SK-N-SH (cell line): Measurements from ENCODE around the gene GNL2. TPM values are rescaled to one million over a fixed set of nuclear protein-coding genes. Genes with fewer than 3 reads are reported as not detected.

Source experiments
- CTCF ChIA-PET: fragments of 300-600, 350-600 bp; formaldehyde crosslinking; extraction: SDS; loops from one replicate; lab custom pipeline; 2021; lab: Yijun Ruan, JAX
- POLR2A ChIA-PET: fragments of 350-600 bp; sonication (Branson Sonifier 250); formaldehyde crosslinking; extraction: SDS; loops from one replicate; lab custom pipeline; 2020; ENCODE audit warnings: antibody characterized with exemption, inconsistent platforms; lab: Yijun Ruan, JAX
- DNase-seq: peaks from one replicate; pipeline ENCODE4 v3.0.0; 2012
- H2AFZ ChIP-seq: fragments of 200-600 bp; sonication (generic); 2 replicates; pipeline ENCODE4 v1.8.1; 2016; ENCODE audit warnings: antibody characterized with exemption, mild to moderate bottlenecking, low read depth
- H3F3A ChIP-seq: fragments of 200-600 bp; sonication (generic); replicated peaks from 2 replicates; pipeline ENCODE3; 2016; ENCODE audit warnings: antibody characterized with exemption, mild to moderate bottlenecking; ENCODE audit not compliant: insufficient read depth
- H3K27ac ChIP-seq, 2 experiments: fragments of 200-500 bp in 1 of 2; fragments of 200-600 bp in 1 of 2; sonication (Bioruptor generic) in 1 of 2; sonication (generic), shearing (Covaris generic) in 1 of 2; 2 replicates each; pipeline versions ENCODE4 v1.5.1 to v1.6.1; 2014 to 2016; ENCODE audit warnings: low read depth in 2 of 2, inconsistent platforms in 1 of 2, low read length in 1 of 2, mild to moderate bottlenecking in 1 of 2, mixed read lengths in 1 of 2
- H3K27me3 ChIP-seq: fragments of 200-600 bp; sonication (generic), shearing (Covaris generic); 2 replicates; pipeline ENCODE4 v1.6.1; 2016; ENCODE audit warnings: mixed run types; ENCODE audit not compliant: insufficient read depth
- H3K36me3 ChIP-seq, 2 experiments: fragments of 200-500 bp in 1 of 2; fragments of 200-600 bp in 1 of 2; sonication (Bioruptor generic) in 1 of 2; sonication (generic) in 1 of 2; replicated peaks in 1 of 2; 2 replicates each; pipeline versions ENCODE3 to v1.5.1; 2014 to 2016; ENCODE audit warnings: low read length in 1 of 2, mild to moderate bottlenecking in 1 of 2; ENCODE audit not compliant: insufficient read depth in 2 of 2, control insufficient read depth in 1 of 2
- H3K4me1 ChIP-seq, 2 experiments: fragments of 200-500 bp in 1 of 2; fragments of 200-600 bp in 1 of 2; sonication (Bioruptor generic) in 1 of 2; sonication (generic), shearing (Covaris generic) in 1 of 2; 2 replicates each; pipeline versions ENCODE4 v1.5.1 to v1.6.1; 2014 to 2016; ENCODE audit warnings: low read depth in 1 of 2, low read length in 1 of 2, mixed run types in 1 of 2; ENCODE audit not compliant: insufficient read depth in 2 of 2, control insufficient read depth in 1 of 2
- H3K4me2 ChIP-seq: fragments of 200-600 bp; sonication (generic), shearing (Covaris generic); 2 replicates; pipeline ENCODE4 v1.6.1; 2017; ENCODE audit warnings: mixed run types
- H3K4me3 ChIP-seq, 2 experiments: fragments of 200-500 bp in 1 of 2; fragments of 200-600 bp in 1 of 2; sonication (Bioruptor generic) in 1 of 2; sonication (generic), shearing (Covaris generic) in 1 of 2; 2 replicates each; pipeline versions ENCODE4 v1.5.1 to v1.8.1; 2014 to 2016; ENCODE audit warnings: low read depth in 2 of 2, inconsistent platforms in 1 of 2, low read length in 1 of 2, mild to moderate bottlenecking in 1 of 2, mixed read lengths in 1 of 2, moderate library complexity in 1 of 2
- H3K79me2 ChIP-seq: fragments of 200-600 bp; sonication (generic); 2 replicates; pipeline ENCODE4 v1.8.1; 2017; ENCODE audit warnings: mild to moderate bottlenecking; ENCODE audit not compliant: insufficient read depth
- H3K9ac ChIP-seq: fragments of 200-600 bp; sonication (generic); 2 replicates; pipeline ENCODE4 v1.6.1; 2017; ENCODE audit warnings: mixed run types
- H3K9me2 ChIP-seq: fragments of 200-600 bp; sonication (generic); 2 replicates; pipeline ENCODE4 v1.6.1; 2017; ENCODE audit warnings: mixed run types
- H3K9me3 ChIP-seq: fragments of 200-600 bp; sonication (generic); 2 replicates; pipeline ENCODE4 v1.6.1; 2017; ENCODE audit warnings: mixed run types, mild to moderate bottlenecking, moderate library complexity
- H4K20me1 ChIP-seq: fragments of 200-600 bp; sonication (generic); 2 replicates; pipeline ENCODE4 v1.6.1; 2017; ENCODE audit warnings: mild to moderate bottlenecking, mixed run types; ENCODE audit not compliant: insufficient read depth
- ELF1 ChIP-seq: IDR thresholded peaks from 2 replicates; pipeline ENCODE4 v1.4.0; 2012
- EP300 ChIP-seq, 2 experiments: IDR thresholded peaks; 2 replicates each; pipeline versions ENCODE4 v1.4.0 to v1.6.1; 2012; ENCODE audit warnings: borderline replicate concordance in 1 of 2, low read depth in 1 of 2, low read length in 1 of 2
- FOSL2 ChIP-seq: IDR thresholded peaks from 2 replicates; pipeline ENCODE4 v1.4.0; 2012; ENCODE audit warnings: low read depth, mild to moderate bottlenecking, moderate library complexity, borderline replicate concordance
- FOXM1 ChIP-seq: IDR thresholded peaks from 2 replicates; pipeline ENCODE4 v1.4.0; 2012; ENCODE audit warnings: low read depth, mild to moderate bottlenecking
- JUND ChIP-seq: IDR thresholded peaks from 2 replicates; pipeline ENCODE4 v1.4.0; 2012
- MEF2A ChIP-seq: IDR thresholded peaks from 2 replicates; pipeline ENCODE4 v1.4.0; 2012; ENCODE audit warnings: low read depth, borderline replicate concordance
- NFIC ChIP-seq: IDR thresholded peaks from 2 replicates; pipeline ENCODE4 v1.4.0; 2012; ENCODE audit warnings: borderline replicate concordance
- PBX3 ChIP-seq: IDR thresholded peaks from 2 replicates; pipeline ENCODE4; 2012
- POLR2AphosphoS5 ChIP-seq: IDR thresholded peaks from 2 replicates; pipeline ENCODE4 v1.6.1; 2012; ENCODE audit warnings: low read depth, low read length
- REST ChIP-seq: IDR thresholded peaks from 2 replicates; pipeline ENCODE4 v1.6.1; 2012; ENCODE audit warnings: mild to moderate bottlenecking, low read depth, low read length, moderate library complexity
- RFX5 ChIP-seq: IDR thresholded peaks from 2 replicates; pipeline ENCODE4 v1.6.1; 2012; ENCODE audit warnings: mild to moderate bottlenecking, improper control_type of control experiment, low read length
- RXRA ChIP-seq: IDR thresholded peaks from 2 replicates; pipeline ENCODE4 v1.4.0; 2012; ENCODE audit warnings: low read depth, mild to moderate bottlenecking, borderline replicate concordance
- SMC3 ChIP-seq: IDR thresholded peaks from 2 replicates; pipeline ENCODE4 v1.6.1; 2012; ENCODE audit warnings: low read depth, low read length, improper control_type of control experiment
- TCF12 ChIP-seq: IDR thresholded peaks from 2 replicates; pipeline ENCODE4 v1.4.0; 2012
- TEAD4 ChIP-seq: IDR thresholded peaks from 2 replicates; pipeline ENCODE4 v1.4.0; 2012; ENCODE audit warnings: mild to moderate bottlenecking, borderline replicate concordance; ENCODE audit not compliant: insufficient read depth
- WGBS: methylation state at CpG from one replicate; pipeline ENCODE4 v1.1.6; 2017; ENCODE audit warnings: low lambda C conversion rate; 5-methylcytosine and 5-hydroxymethylcytosine counted together
- polyA plus RNA-seq, 3 experiments: library from polyadenylated mRNA; depleted of rRNA; stranded (reverse); fragments of >200 nt; gene quantifications; 2 replicates each; pipeline ENCODE4 v1.2.3, GENCODE V29; 2012
- small RNA-seq, 7 experiments: library from RNA; depleted of rRNA; stranded (forward); fragments of <200 nt; gene quantifications; one replicate each; pipeline ENCODE3, GENCODE V24; 2012
- TF ChIP-seq, protein P1 (sequence below): IDR thresholded peaks from 2 replicates; pipeline ENCODE4 v1.4.0; 2012; ENCODE audit warnings: low read depth, borderline replicate concordance

GNL2 gene
- polyA plus RNA-seq, 1 of the 3 experiments (the other 2 are of a cell fraction) = 37.6 TPM

DNA sequence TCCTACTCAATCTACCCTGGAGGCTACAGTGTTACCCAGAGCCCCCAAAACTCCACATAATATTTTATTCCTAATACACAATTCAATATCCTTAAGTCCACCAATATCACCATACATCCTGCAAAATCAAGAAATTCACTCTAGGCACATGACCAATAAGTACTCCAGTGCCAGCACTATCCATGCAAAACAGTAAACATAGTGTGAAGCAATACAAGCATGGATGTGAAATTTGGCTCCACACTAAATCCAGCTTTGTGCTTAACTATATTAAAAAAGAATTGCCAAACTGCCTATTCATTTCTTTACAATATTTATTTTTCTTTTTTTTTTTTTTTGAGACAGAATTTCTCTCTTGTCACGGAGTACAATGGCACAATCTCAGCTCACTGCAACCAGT is 78.2 kb downstream of the GNL2 start:
- Histone ChIP-seq H3K27ac (no peak overlapping the region), H3K4me1 (peaks cover 0 to 15% of the 10 kb centered on the region in 2 experiments; a peak in 1 of 4 replicates), H3K9me3 (no peaks in the 10 kb centered on the region), H3F3A (no peaks in the 10 kb centered on the region), H3K27me3 (no peaks in the 10 kb centered on the region), H4K20me1 (peaks cover 7% of the 10 kb centered on the region; the same call in 1 of the 2 replicates), H2AFZ (no peak overlapping the region), H3K79me2 (peaks cover 20% of the 10 kb centered on the region), H3K36me3 (peaks cover under 1 to 8% of the 10 kb centered on the region in 2 experiments), H3K9ac (no peak overlapping the region), H3K4me2 (no peak overlapping the region), H3K4me3 (no peak overlapping the region), H3K9me2 (no peaks in the 10 kb centered on the region)
- TF ChIP-seq FOSL2 (no peak), NFIC (no peak), FOXM1 (no peak), MEF2A (no peak), JUND (no peak), PBX3 (no peak), ELF1 (no peak), TEAD4 (no peak), POLR2AphosphoS5 (no peak), EP300 (IDR thresholded peaks at IDR 0.05; ENCODE audit: borderline replicate concordance in 1 of 2, low read depth in 1 of 2, low read length in 1 of 2) (no peak), REST (no peak), RXRA (no peak), RFX5 (no peak), SMC3 (no peak), TCF12 (no peak)
- TF ChIP-seq, protein P1, sequence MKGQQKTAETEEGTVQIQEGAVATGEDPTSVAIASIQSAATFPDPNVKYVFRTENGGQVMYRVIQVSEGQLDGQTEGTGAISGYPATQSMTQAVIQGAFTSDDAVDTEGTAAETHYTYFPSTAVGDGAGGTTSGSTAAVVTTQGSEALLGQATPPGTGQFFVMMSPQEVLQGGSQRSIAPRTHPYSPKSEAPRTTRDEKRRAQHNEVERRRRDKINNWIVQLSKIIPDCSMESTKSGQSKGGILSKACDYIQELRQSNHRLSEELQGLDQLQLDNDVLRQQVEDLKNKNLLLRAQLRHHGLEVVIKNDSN = no peak
- 93% methylated on average over 1 of the region's 1 CpG for WGBS
- ChIA-PET POLR2A (no interaction called here), CTCF (no interaction called here)
- DNase-seq = no peak

Small RNA genes lying within 50 kb of the gene (small RNA-seq; reads per million reads assigned to genes)
- 0 reads per million in 7 experiments for gene AL034379.1

Other genes with a start within 250 kb of the GNL2 start
- 7.4 and 8.9 TPM in 2 replicates for gene ZC3H12A, start 121.4 kb downstream of the GNL2 start, polyA plus RNA-seq (2012; rRNA removed)
- 47.2 and 60.5 TPM in 2 replicates for gene MEAF6, start 81.2 kb downstream of the GNL2 start, polyA plus RNA-seq (2012; rRNA removed)
- 8.4 and 10.2 TPM in 2 replicates for gene SNIP1, start 41.6 kb downstream of the GNL2 start, polyA plus RNA-seq (2012; rRNA removed)
- 16.5 and 17.4 TPM in 2 replicates for gene DNALI1, start 39.0 kb downstream of the GNL2 start, polyA plus RNA-seq (2012; rRNA removed)
- 0.03 TPM in 1 of 2 replicates, not detected in the other for gene RSPO1, start 39.0 kb upstream of the GNL2 start, polyA plus RNA-seq (2012; rRNA removed)
- gene CDCA8, start 96.6 kb upstream of the GNL2 start, polyA plus RNA-seq (2012; rRNA removed) = 18.9 and 22.9 TPM in 2 replicates
- 0.05 and 0.06 TPM in 2 replicates for gene EPHA10, start 169.2 kb upstream of the GNL2 start, polyA plus RNA-seq (2012; rRNA removed)
- gene MANEAL, start 197.9 kb upstream of the GNL2 start, polyA plus RNA-seq (2012; rRNA removed) = 2.7 and 3.7 TPM in 2 replicates
- gene C1orf122, start 211.9 kb upstream of the GNL2 start, polyA plus RNA-seq (2012; rRNA removed) = 63.2 and 75.3 TPM in 2 replicates
- gene YRDC, start 212.3 kb upstream of the GNL2 start, polyA plus RNA-seq (2012; rRNA removed) = 34.2 and 46.1 TPM in 2 replicates